Esophagus (tissue), 2 donors: ENCODE data around the gene GAGE12D. TPM values are rescaled to one million over a fixed set of nuclear protein-coding genes. Genes with fewer than 3 reads are reported as not detected.
"Not testable (repeated sequence)": the region's sequence is repeated elsewhere in the genome, so short reads cannot be mapped to it uniquely, and the experiment has no call there.

Experiments used
- H3K27ac ChIP-seq, 2 donors: one replicate each; pipeline ENCODE4 v1.5.1; 2013; ENCODE audit warnings: low read depth in 2 of 2, mild to moderate bottlenecking in 2 of 2, inconsistent platforms in 1 of 2, low read length in 1 of 2, moderate library complexity in 1 of 2
- H3K27me3 ChIP-seq, 2 donors: one replicate each; pipeline ENCODE4 v1.6.1; 2013; ENCODE audit warnings: low read length in 2 of 2, control low read depth in 1 of 2, mild to moderate bottlenecking in 1 of 2; ENCODE audit not compliant: insufficient read depth in 2 of 2, control insufficient read depth in 1 of 2
- H3K36me3 ChIP-seq, 2 donors: one replicate each; pipeline ENCODE4 v1.6.1; 2013; ENCODE audit warnings: low read length in 1 of 2; ENCODE audit not compliant: control insufficient read depth in 2 of 2, insufficient read depth in 2 of 2
- H3K4me1 ChIP-seq, 2 donors: one replicate each; pipeline ENCODE4 v1.6.1; 2013; ENCODE audit warnings: low read length in 1 of 2; ENCODE audit not compliant: control insufficient read depth in 2 of 2, insufficient read depth in 2 of 2
- H3K4me3 ChIP-seq, 2 donors: one replicate each; pipeline ENCODE4 v1.5.1; 2013; ENCODE audit warnings: low read length in 2 of 2, mild to moderate bottlenecking in 2 of 2, low read depth in 1 of 2, moderate library complexity in 1 of 2
- H3K9me3 ChIP-seq, 2 donors: one replicate each; pipeline ENCODE4 v1.6.1; 2013; ENCODE audit warnings: mild to moderate bottlenecking in 2 of 2, low read depth in 1 of 2, low read length in 1 of 2, moderate library complexity in 1 of 2; ENCODE audit not compliant: control insufficient read depth in 2 of 2, insufficient read depth in 1 of 2
- WGBS, 2 donors: extraction: QIAGEN DNeasy Blood & Tissue Kit; methylation state at CpG; one replicate each; pipeline ENCODE4 v1.1.7; 2013; 5-methylcytosine and 5-hydroxymethylcytosine counted together
- polyA plus RNA-seq, 2 donors: library from polyadenylated mRNA; stranded (reverse); fragments of 200-250 nt; gene quantifications; one replicate each; pipeline ENCODE4 v1.2.3, GENCODE V29; 2013
- donor health status: healthy with polysubstance abuse.
- donor health status: Bipolar disorder and iron deficiency.

Gene GAGE12D, protein sequence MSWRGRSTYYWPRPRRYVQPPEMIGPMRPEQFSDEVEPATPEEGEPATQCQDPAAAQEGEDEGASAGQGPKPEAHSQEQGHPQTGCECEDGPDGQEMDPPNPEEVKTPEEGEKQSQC
- not detected for polyA plus RNA-seq

DNA sequence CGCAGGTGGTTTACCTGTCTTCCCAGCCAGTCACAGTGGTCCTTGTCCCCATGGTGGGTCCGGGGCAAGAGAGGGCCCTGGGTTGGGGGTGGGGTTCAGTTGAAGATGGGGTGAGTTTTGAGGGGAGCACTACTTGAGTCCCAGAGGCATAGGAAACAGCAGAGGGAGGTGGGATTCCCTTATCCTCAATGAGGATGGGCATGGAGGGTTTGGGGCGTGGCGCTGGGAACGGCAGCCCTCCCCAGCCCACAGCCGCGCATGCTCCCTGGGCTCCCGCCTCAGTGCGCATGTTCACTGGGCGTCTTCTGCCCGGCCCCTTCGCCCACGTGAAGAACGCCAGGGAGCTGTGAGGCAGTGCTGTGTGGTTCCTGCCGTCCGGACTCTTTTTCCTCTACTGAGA is at the start of gene GAGE12D:
Gene GAGE12D, plus strand, starts transcription at position 301 of the 400 bp plus-strand sequence. CDS start 1,155 bp downstream, outside the sequence.
- not testable (repeated sequence) for H3K9me3 ChIP-seq, H3K4me3 ChIP-seq, H3K27me3 ChIP-seq, H3K4me1 ChIP-seq, H3K27ac ChIP-seq, H3K36me3 ChIP-seq
- no CpG with 5 or more reads among the region's 16 CpGs for WGBS, 2 donors

DNA sequence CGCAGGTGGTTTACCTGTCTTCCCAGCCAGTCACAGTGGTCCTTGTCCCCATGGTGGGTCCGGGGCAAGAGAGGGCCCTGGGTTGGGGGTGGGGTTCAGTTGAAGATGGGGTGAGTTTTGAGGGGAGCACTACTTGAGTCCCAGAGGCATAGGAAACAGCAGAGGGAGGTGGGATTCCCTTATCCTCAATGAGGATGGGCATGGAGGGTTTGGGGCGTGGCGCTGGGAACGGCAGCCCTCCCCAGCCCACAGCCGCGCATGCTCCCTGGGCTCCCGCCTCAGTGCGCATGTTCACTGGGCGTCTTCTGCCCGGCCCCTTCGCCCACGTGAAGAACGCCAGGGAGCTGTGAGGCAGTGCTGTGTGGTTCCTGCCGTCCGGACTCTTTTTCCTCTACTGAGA is 9.7 kb upstream of the GAGE12D start, which contains the start of gene GAGE12C:
Gene GAGE12C, plus strand, starts transcription at position 301 of the 400 bp plus-strand sequence. CDS start 1,155 bp downstream, outside the sequence.
- WGBS, 2 donors, result no CpG with 5 or more reads among the region's 16 CpGs
- not testable (repeated sequence) for H3K27ac ChIP-seq

DNA sequence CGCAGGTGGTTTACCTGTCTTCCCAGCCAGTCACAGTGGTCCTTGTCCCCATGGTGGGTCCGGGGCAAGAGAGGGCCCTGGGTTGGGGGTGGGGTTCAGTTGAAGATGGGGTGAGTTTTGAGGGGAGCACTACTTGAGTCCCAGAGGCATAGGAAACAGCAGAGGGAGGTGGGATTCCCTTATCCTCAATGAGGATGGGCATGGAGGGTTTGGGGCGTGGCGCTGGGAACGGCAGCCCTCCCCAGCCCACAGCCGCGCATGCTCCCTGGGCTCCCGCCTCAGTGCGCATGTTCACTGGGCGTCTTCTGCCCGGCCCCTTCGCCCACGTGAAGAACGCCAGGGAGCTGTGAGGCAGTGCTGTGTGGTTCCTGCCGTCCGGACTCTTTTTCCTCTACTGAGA is 9.5 kb downstream of the GAGE12D start, which contains the start of gene GAGE12E:
Gene GAGE12E, plus strand, starts transcription at position 301 of the 400 bp plus-strand sequence. CDS start 1,155 bp downstream, outside the sequence.
- WGBS, 2 donors, result no CpG with 5 or more reads among the region's 16 CpGs
- not testable (repeated sequence) for H3K4me1 ChIP-seq, H3K36me3 ChIP-seq

More for the DNA sequence above, 9.7 kb upstream of the GAGE12D start, which contains the start of gene GAGE12C:
- H3K27me3 ChIP-seq, H3K36me3 ChIP-seq, H3K4me1 ChIP-seq, H3K9me3 ChIP-seq, H3K4me3 ChIP-seq: not testable (repeated sequence)

DNA sequence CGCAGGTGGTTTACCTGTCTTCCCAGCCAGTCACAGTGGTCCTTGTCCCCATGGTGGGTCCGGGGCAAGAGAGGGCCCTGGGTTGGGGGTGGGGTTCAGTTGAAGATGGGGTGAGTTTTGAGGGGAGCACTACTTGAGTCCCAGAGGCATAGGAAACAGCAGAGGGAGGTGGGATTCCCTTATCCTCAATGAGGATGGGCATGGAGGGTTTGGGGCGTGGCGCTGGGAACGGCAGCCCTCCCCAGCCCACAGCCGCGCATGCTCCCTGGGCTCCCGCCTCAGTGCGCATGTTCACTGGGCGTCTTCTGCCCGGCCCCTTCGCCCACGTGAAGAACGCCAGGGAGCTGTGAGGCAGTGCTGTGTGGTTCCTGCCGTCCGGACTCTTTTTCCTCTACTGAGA is 19.0 kb downstream of the GAGE12D start, which contains the start of gene GAGE12F:
Gene GAGE12F, plus strand, starts transcription at position 301 of the 400 bp plus-strand sequence. CDS start 1,155 bp downstream, outside the sequence.
- H3K27me3 ChIP-seq, H3K9me3 ChIP-seq, H3K4me1 ChIP-seq, H3K36me3 ChIP-seq, H3K4me3 ChIP-seq, H3K27ac ChIP-seq: not testable (repeated sequence)
- WGBS, 2 donors, result no CpG with 5 or more reads among the region's 16 CpGs

More for the DNA sequence above, 9.5 kb downstream of the GAGE12D start, which contains the start of gene GAGE12E:
- H3K27ac ChIP-seq, H3K9me3 ChIP-seq, H3K4me3 ChIP-seq, H3K27me3 ChIP-seq: not testable (repeated sequence)

DNA sequence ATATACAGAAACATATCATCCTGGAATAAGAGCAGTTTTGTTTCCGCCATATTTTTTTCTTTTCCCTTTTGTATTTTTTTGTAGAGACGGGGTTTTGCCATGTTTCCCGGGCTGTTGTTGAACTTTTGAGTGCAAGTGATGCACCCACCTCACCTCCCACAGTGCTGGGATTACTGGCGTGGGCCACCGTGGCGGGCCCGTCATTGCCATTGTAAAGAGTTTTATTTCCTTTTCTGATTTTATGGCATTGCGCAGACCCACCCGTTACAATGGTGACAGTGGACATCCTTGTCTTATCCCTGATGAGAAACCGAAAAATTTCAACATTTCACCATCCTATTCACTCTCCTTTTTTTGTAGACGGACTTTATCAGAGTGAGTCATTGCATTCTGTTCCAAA is 27.2 kb downstream of the GAGE12D start:
- WGBS, 2 donors, result no CpG with 5 or more reads among the region's 11 CpGs

DNA sequence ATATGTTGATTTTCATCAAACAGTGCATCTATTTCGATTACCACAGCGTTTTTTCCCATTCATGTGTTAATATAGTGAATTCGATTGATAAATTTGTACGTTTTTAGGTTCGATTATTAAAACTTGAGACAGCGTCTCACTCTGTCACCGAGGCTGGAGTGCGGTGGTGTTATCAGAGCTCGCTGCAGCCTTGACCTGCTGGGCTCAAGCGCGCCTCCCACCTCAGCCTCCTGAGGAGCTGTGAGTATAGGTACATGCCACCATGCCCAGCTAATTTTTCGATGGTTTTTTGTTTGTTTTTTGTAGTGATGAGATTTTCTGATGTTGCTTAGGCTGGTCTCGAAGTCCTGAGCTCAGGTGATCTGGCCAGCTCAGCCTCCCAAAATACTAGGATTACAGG is 27.6 kb downstream of the GAGE12D start:
- not testable (repeated sequence) for H3K4me3 ChIP-seq, H3K27ac ChIP-seq, H3K4me1 ChIP-seq, H3K36me3 ChIP-seq, H3K9me3 ChIP-seq, H3K27me3 ChIP-seq
- WGBS, 2 donors, result no CpG with 5 or more reads among the region's 13 CpGs

More for the DNA sequence above, 27.2 kb downstream of the GAGE12D start:
- not testable (repeated sequence) for H3K36me3 ChIP-seq, H3K27ac ChIP-seq, H3K9me3 ChIP-seq, H3K4me3 ChIP-seq, H3K4me1 ChIP-seq, H3K27me3 ChIP-seq

DNA sequence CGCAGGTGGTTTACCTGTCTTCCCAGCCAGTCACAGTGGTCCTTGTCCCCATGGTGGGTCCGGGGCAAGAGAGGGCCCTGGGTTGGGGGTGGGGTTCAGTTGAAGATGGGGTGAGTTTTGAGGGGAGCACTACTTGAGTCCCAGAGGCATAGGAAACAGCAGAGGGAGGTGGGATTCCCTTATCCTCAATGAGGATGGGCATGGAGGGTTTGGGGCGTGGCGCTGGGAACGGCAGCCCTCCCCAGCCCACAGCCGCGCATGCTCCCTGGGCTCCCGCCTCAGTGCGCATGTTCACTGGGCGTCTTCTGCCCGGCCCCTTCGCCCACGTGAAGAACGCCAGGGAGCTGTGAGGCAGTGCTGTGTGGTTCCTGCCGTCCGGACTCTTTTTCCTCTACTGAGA is 28.6 kb downstream of the GAGE12D start, which contains the start of gene GAGE12G:
Gene GAGE12G, plus strand, starts transcription at position 301 of the 400 bp plus-strand sequence. CDS start 1,155 bp downstream, outside the sequence.
- H3K27ac ChIP-seq, H3K36me3 ChIP-seq, H3K4me1 ChIP-seq, H3K4me3 ChIP-seq, H3K27me3 ChIP-seq, H3K9me3 ChIP-seq: not testable (repeated sequence)
- no CpG with 5 or more reads among the region's 16 CpGs for WGBS, 2 donors

DNA sequence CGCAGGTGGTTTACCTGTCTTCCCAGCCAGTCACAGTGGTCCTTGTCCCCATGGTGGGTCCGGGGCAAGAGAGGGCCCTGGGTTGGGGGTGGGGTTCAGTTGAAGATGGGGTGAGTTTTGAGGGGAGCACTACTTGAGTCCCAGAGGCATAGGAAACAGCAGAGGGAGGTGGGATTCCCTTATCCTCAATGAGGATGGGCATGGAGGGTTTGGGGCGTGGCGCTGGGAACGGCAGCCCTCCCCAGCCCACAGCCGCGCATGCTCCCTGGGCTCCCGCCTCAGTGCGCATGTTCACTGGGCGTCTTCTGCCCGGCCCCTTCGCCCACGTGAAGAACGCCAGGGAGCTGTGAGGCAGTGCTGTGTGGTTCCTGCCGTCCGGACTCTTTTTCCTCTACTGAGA is 38.1 kb downstream of the GAGE12D start, which contains the start of gene GAGE12H:
Gene GAGE12H, plus strand, starts transcription at position 301 of the 400 bp plus-strand sequence. CDS start 1,155 bp downstream, outside the sequence.
- H3K4me1 ChIP-seq, result not testable (repeated sequence)

DNA sequence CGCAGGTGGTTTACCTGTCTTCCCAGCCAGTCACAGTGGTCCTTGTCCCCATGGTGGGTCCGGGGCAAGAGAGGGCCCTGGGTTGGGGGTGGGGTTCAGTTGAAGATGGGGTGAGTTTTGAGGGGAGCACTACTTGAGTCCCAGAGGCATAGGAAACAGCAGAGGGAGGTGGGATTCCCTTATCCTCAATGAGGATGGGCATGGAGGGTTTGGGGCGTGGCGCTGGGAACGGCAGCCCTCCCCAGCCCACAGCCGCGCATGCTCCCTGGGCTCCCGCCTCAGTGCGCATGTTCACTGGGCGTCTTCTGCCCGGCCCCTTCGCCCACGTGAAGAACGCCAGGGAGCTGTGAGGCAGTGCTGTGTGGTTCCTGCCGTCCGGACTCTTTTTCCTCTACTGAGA is 47.7 kb downstream of the GAGE12D start, which contains the start of gene GAGE2A:
Gene GAGE2A, plus strand, starts transcription at position 301 of the 400 bp plus-strand sequence. CDS start 1,155 bp downstream, outside the sequence.
- H3K9me3 ChIP-seq, H3K27me3 ChIP-seq, H3K27ac ChIP-seq, H3K36me3 ChIP-seq, H3K4me1 ChIP-seq, H3K4me3 ChIP-seq: not testable (repeated sequence)
- WGBS, 2 donors, result no CpG with 5 or more reads among the region's 16 CpGs

More for the DNA sequence above, 38.1 kb downstream of the GAGE12D start, which contains the start of gene GAGE12H:
- not testable (repeated sequence) for H3K27me3 ChIP-seq, H3K36me3 ChIP-seq, H3K9me3 ChIP-seq, H3K27ac ChIP-seq, H3K4me3 ChIP-seq
- WGBS, 2 donors, result no CpG with 5 or more reads among the region's 16 CpGs
